NCI-H460 (cell line): ENCODE data around the gene SCUBE3. TPM values are rescaled to one million over a fixed set of nuclear protein-coding genes. Genes with fewer than 3 reads are reported as not detected.

Experiments
- DNase-seq: peaks from one replicate; pipeline ENCODE4 v3.0.0-alpha.2; 2016; ENCODE audit warnings: low read depth; ENCODE audit errors: extremely low read depth
- total RNA-seq: library from RNA; depleted of rRNA; stranded (reverse); fragments of >200 nt; shearing (Covaris generic); gene quantifications from 2 replicates; pipeline ENCODE4 v1.2.3, GENCODE V29; 2014

SCUBE3 gene
- total RNA-seq, 1 experiment from 2014 or later = 0.02 TPM

- DNase-seq = no peak
Observed at GRCh38 chr6:35264550-35265274, 51.0 kb downstream of the SCUBE3 start.

GRCh38 chr6:35265523-35265922 is 51.8 kb downstream of the SCUBE3 start:
- DNase-seq = no peak

- DNase-seq = no peak
Observed at GRCh38 chr6:35267446-35267845, 53.7 kb downstream of the SCUBE3 start.

- no peak for DNase-seq
Observed at GRCh38 chr6:35267897-35268296, 54.1 kb downstream of the SCUBE3 start.

- no peak for DNase-seq
Observed at GRCh38 chr6:35272005-35272404, 58.2 kb downstream of the SCUBE3 start.

GRCh38 chr6:35273822-35274559 is 60.2 kb downstream of the SCUBE3 start:
- no peak for DNase-seq

GRCh38 chr6:35275744-35276260 is 62.0 kb downstream of the SCUBE3 start:
- no peak for DNase-seq

GRCh38 chr6:35278708-35279107 is 65.0 kb downstream of the SCUBE3 start:
- DNase-seq = no peak

- DNase-seq = no peak
Observed at GRCh38 chr6:35280903-35281302, 67.1 kb downstream of the SCUBE3 start.

- DNase-seq = no peak
Observed at GRCh38 chr6:35282472-35282871, 68.7 kb downstream of the SCUBE3 start.

- no peak for DNase-seq
Observed at GRCh38 chr6:35283361-35283760, 69.6 kb downstream of the SCUBE3 start.

GRCh38 chr6:35287671-35288396 is 74.1 kb downstream of the SCUBE3 start:
- DNase-seq = no peak

- DNase-seq = no peak
Observed at GRCh38 chr6:35288834-35289233, 75.1 kb downstream of the SCUBE3 start.

GRCh38 chr6:35291491-35291890 is 77.7 kb downstream of the SCUBE3 start:
- no peak for DNase-seq

- DNase-seq = no peak
Observed at GRCh38 chr6:35292494-35292893, 78.7 kb downstream of the SCUBE3 start.

- DNase-seq = no peak
Observed at GRCh38 chr6:35293681-35294080, 79.9 kb downstream of the SCUBE3 start.

GRCh38 chr6:35294308-35294945 is 80.7 kb downstream of the SCUBE3 start:
- peak; percentile 31 for DNase-seq

GRCh38 chr6:35295036-35295435 is 81.3 kb downstream of the SCUBE3 start:
- DNase-seq = no peak

- no peak for DNase-seq
Observed at GRCh38 chr6:35295521-35296315, 82.0 kb downstream of the SCUBE3 start.
